Choroid plexus epithelial cell (primary cell): ENCODE data around the gene GDF2.

Source experiments
- DNase-seq: peaks from one replicate; pipeline ENCODE4 v3.0.0-alpha.2; 2010; ENCODE audit warnings: low read depth
- H3K4me3 ChIP-seq: 2 replicates; pipeline ENCODE4 v1.5.1; 2011; ENCODE audit warnings: low read depth, mild to moderate bottlenecking, control low read depth, low read length, moderate library complexity
- TF ChIP-seq, protein P1 (sequence below): conservative IDR thresholded peaks from 2 replicates; pipeline ENCODE4 v1.5.1; 2011; ENCODE audit warnings: low read depth, mild to moderate bottlenecking, control low read depth, inconsistent platforms, low read length, moderate library complexity

GDF2 gene

DNA sequence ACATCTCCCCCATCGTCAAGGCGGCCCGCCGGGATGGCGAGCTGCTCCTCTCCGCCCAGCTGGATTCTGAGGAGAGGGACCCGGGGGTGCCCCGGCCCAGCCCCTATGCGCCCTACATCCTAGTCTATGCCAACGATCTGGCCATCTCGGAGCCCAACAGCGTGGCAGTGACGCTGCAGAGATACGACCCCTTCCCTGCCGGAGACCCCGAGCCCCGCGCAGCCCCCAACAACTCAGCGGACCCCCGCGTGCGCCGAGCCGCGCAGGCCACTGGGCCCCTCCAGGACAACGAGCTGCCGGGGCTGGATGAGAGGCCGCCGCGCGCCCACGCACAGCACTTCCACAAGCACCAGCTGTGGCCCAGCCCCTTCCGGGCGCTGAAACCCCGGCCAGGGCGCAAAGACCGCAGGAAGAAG lies 12.2 kb upstream of the GDF2 start:
- no peak overlapping the region for H3K4me3 ChIP-seq
- no peak for DNase-seq
- TF ChIP-seq, protein P1, sequence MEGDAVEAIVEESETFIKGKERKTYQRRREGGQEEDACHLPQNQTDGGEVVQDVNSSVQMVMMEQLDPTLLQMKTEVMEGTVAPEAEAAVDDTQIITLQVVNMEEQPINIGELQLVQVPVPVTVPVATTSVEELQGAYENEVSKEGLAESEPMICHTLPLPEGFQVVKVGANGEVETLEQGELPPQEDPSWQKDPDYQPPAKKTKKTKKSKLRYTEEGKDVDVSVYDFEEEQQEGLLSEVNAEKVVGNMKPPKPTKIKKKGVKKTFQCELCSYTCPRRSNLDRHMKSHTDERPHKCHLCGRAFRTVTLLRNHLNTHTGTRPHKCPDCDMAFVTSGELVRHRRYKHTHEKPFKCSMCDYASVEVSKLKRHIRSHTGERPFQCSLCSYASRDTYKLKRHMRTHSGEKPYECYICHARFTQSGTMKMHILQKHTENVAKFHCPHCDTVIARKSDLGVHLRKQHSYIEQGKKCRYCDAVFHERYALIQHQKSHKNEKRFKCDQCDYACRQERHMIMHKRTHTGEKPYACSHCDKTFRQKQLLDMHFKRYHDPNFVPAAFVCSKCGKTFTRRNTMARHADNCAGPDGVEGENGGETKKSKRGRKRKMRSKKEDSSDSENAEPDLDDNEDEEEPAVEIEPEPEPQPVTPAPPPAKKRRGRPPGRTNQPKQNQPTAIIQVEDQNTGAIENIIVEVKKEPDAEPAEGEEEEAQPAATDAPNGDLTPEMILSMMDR, result no peak

DNA sequence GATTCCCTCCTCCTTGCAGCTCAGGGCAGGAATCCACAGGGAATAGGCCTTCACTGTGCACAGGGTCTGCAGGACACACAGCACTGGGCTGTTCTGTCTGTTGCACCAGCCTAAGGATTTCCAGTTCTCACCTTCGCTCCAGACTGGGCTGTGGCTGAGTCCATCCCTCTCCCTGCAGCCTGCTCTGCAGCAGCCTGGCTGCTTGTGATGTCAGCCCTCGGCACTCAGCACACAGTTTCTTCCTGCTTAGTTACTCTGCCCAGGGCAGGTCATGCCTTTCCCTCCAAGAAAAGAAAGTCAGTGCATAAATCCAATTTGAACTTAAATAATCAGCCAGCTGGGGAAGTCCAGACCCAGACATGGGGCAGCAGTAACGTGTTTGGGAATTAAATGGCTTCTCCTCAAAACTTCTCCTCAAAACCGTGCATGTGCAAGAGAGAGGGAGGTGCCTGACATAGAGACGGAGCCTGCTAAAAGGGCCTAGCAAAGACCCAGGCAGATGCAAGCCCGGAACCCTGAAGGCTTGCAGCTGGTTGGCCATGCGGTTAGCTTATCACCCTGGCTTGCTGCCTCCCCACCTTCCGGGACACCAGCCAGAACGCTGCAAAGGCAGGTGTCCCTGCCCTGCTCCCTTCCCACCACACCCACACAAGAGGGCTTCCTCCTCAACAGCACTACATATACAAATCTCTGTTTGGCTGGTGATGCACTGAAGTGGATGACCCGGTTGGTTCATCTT lies 10.9 kb upstream of the GDF2 start:
- TF ChIP-seq, protein P1, result no peak
- DNase-seq, result peak; percentile 21
- no peak overlapping the region for H3K4me3 ChIP-seq

DNA sequence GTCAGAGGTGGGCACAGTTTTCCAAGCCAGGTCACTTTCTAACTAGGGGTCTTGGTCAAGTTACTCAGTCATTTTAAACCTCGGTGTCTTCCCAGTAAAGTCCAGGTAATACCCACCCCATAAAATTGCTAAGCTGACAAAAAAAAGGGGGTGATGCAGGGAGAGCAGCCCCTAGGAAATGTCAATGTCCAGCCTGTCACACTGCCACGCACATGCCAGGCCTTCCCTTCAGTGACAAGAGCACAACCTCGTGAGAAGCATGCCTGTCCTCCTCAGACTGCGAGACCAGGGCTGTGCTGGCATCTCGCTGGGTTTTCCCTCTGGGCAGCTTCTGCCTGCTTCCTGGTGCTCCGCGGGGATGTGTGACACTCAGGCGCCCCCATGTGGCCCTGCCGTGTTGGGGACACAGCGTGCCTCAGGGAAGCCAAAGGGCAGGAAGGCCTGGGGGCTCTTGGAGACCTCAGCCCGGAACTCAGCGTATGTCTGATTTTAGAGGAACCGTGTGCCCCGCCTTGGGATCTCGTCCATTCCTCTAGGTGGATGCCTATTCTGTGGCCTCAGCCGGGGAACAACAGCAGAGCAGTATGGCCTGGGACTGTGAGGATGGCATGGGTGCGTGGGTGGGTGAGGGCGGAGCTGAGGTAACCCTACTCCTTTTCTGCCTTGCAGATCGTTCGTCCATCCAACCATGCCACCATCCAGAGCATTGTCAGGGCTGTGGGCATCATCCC lies 10.2 kb upstream of the GDF2 start:
- TF ChIP-seq, protein P1, result peak; percentile 95
- peak; percentile 79 for DNase-seq
- no peak overlapping the region for H3K4me3 ChIP-seq

DNA sequence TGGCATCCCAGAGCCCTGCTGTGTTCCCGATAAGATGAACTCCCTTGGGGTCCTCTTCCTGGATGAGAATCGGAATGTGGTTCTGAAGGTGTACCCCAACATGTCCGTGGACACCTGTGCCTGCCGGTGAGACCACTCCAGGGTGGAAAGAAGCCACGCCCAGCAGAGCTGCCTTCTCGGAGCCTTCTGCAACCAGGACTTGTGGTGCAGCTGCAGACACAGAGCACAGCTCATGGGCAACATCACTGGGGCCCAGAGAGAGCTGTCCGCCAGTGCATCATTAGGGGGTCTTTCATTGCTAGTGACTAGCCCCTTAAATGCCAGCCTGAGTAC lies 9.6 kb upstream of the GDF2 start:
- TF ChIP-seq, protein P1, result no peak
- no peak for DNase-seq
- H3K4me3 ChIP-seq, result no peak overlapping the region

DNA sequence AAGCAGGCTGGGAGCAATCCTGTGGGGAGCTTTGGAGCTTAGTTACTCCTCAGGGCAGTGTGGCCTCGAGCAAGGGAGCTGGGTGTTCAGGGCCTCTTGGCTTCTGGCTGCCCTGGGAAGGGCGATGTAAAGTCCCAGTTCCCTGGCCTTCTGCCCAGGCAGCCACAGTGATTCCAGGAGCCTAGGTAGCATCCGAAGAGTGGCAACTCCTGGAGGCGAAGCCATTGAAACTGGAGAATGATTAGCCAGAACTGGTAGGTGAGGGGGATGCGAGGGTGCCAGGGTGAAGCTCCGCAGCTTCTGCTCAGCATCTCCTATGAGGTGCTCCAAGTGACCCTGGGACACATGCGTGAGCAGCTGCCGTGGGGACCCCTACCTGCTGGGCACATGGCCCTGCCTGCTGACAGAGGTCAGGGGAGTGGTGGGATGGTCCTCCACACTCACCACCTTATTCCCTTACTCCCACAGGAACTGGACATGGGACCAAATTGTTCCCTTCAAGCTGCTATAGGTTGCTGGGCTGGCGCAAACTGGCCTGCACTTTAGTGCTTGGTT lies 7.8 kb upstream of the GDF2 start:
- no peak overlapping the region for H3K4me3 ChIP-seq
- TF ChIP-seq, protein P1, result no peak
- no peak for DNase-seq

DNA sequence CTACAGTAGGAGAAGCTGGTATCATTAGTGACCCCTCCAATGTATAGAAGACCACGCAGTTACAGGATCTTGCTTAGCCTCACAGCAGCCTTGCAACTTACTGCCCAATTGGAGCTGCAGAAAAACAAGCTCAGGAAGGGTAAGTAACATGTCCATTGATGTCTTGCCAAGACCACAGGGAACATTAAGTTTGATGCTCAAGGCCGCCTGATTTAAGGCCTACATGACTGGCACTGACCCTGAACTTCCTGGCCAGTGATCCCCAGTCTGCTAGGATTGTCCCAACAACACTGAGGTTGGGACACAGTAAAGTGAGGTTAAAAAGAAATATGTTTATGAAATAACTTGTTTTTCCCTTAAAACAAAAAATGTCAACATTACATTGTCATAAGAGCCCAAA lies 6.8 kb upstream of the GDF2 start:
- H3K4me3 ChIP-seq, result no peak overlapping the region
- TF ChIP-seq, protein P1, result no peak
- DNase-seq, result no peak
